HEK293 (cell line): ENCODE measurements around the gene PDGFB.

Source experiments
- CTCF ChIA-PET: fragments of 350-600 bp; formaldehyde crosslinking; extraction: SDS; loops from one replicate; lab custom pipeline; 2021; ENCODE audit warnings: antibody characterized with exemption; lab: Yijun Ruan, JAX
- POLR2A ChIA-PET: fragments of 300-600 bp; formaldehyde crosslinking; extraction: SDS; loops from one replicate; lab custom pipeline; 2020; ENCODE audit warnings: antibody characterized with exemption, inconsistent platforms; lab: Yijun Ruan, JAX
- H3K27ac ChIP-seq: fragments of 200-500 bp; sonication (Bioruptor generic); 2 replicates; pipeline ENCODE4 v1.5.1; 2014; ENCODE audit warnings: low read depth, low read length, control low read depth, inconsistent platforms; ENCODE audit errors: extremely low read depth
- H3K36me3 ChIP-seq, 2 experiments: fragments of 200-500 bp in 1 of 2; sonication (Bioruptor generic) in 1 of 2; 1 replicate in 1 of 2; 2 replicates in 1 of 2; pipeline ENCODE4 v1.5.1; 2014 to 2017; ENCODE audit warnings: inconsistent platforms in 2 of 2, low read length in 2 of 2; ENCODE audit not compliant: control insufficient read depth in 2 of 2, insufficient read depth in 1 of 2
- H3K4me1 ChIP-seq: fragments of 200-500 bp; sonication (Bioruptor generic); 2 replicates; pipeline ENCODE4 v1.5.1; 2014; ENCODE audit warnings: mild to moderate bottlenecking, low read length, inconsistent platforms; ENCODE audit not compliant: control insufficient read depth, insufficient read depth
- H3K4me3 ChIP-seq: 2 replicates; pipeline ENCODE4 v1.5.1; 2011; ENCODE audit warnings: low read depth, mild to moderate bottlenecking, control low read depth, low read length, moderate library complexity
- H3K9me3 ChIP-seq: fragments of 200-500 bp; sonication (Bioruptor generic); 2 replicates; pipeline ENCODE4 v1.5.1; 2014; ENCODE audit warnings: low read depth, low read length, inconsistent platforms; ENCODE audit not compliant: control insufficient read depth, insufficient read depth
- EGR2 ChIP-seq: fragments of 450-650 bp; formaldehyde crosslinking; IDR thresholded peaks from 2 replicates; pipeline ENCODE4 v1.5.1; 2016; ENCODE audit warnings: low read depth, missing biosample characterization, missing genetic modification characterization
- GLIS1 ChIP-seq: fragments of 450-650 bp; formaldehyde crosslinking; IDR thresholded peaks from 2 replicates; pipeline ENCODE4 v1.5.1; 2016; ENCODE audit warnings: missing biosample characterization, missing genetic modification characterization
- GLIS2 ChIP-seq: fragments of 450-650 bp; formaldehyde crosslinking; IDR thresholded peaks from 2 replicates; pipeline ENCODE4 v1.5.1; 2016; ENCODE audit warnings: missing biosample characterization, missing genetic modification characterization
- IKZF3 ChIP-seq: fragments of 450-650 bp; IDR thresholded peaks from 2 replicates; pipeline ENCODE4 v1.5.0; 2018; ENCODE audit warnings: missing biosample characterization, mild to moderate bottlenecking, missing genetic modification characterization, moderate library complexity
- KLF10 ChIP-seq: fragments of 450-650 bp; IDR thresholded peaks from 2 replicates; pipeline ENCODE4 v1.5.1; 2018; ENCODE audit warnings: missing biosample characterization, mild to moderate bottlenecking, missing genetic modification characterization
- KLF8 ChIP-seq: fragments of 450-650 bp; formaldehyde crosslinking; IDR thresholded peaks from 2 replicates; pipeline ENCODE4 v1.5.1; 2016; ENCODE audit warnings: missing biosample characterization, missing genetic modification characterization
- OSR2 ChIP-seq: fragments of 450-650 bp; formaldehyde crosslinking; IDR thresholded peaks from 2 replicates; pipeline ENCODE4 v1.5.1; 2016; ENCODE audit warnings: missing biosample characterization, missing genetic modification characterization
- PATZ1 ChIP-seq: fragments of 450-650 bp; formaldehyde crosslinking; IDR thresholded peaks from 2 replicates; pipeline ENCODE4 v1.5.1; 2016; ENCODE audit warnings: missing biosample characterization, missing genetic modification characterization
- SP2 ChIP-seq: fragments of 450-650 bp; formaldehyde crosslinking; IDR thresholded peaks from 2 replicates; pipeline ENCODE4 v1.5.1; 2016; ENCODE audit warnings: missing biosample characterization, missing genetic modification characterization
- SP7 ChIP-seq: fragments of 450-650 bp; formaldehyde crosslinking; IDR thresholded peaks from 2 replicates; pipeline ENCODE4 v1.5.1; 2016; ENCODE audit warnings: missing biosample characterization, missing genetic modification characterization
- ZBTB48 ChIP-seq: fragments of 450-650 bp; formaldehyde crosslinking; IDR thresholded peaks from 2 replicates; pipeline ENCODE4 v1.5.1; 2016; ENCODE audit warnings: missing biosample characterization, missing genetic modification characterization
- ZBTB7A ChIP-seq: fragments of 450-650 bp; formaldehyde crosslinking; IDR thresholded peaks from 2 replicates; pipeline ENCODE4 v1.5.1; 2016; ENCODE audit warnings: low read depth, missing biosample characterization, missing genetic modification characterization
- ZBTB8A ChIP-seq: fragments of 450-650 bp; formaldehyde crosslinking; IDR thresholded peaks from 2 replicates; pipeline ENCODE4 v1.5.1; 2016; ENCODE audit warnings: missing biosample characterization, missing genetic modification characterization
- ZFHX2 ChIP-seq: fragments of 450-650 bp; formaldehyde crosslinking; conservative IDR thresholded peaks from 2 replicates; pipeline ENCODE4 v1.5.1; 2016; ENCODE audit warnings: missing biosample characterization, missing genetic modification characterization
- ZIC2 ChIP-seq: fragments of 450-650 bp; formaldehyde crosslinking; IDR thresholded peaks from 2 replicates; pipeline ENCODE4 v1.5.1; 2016; ENCODE audit warnings: missing biosample characterization, missing genetic modification characterization
- ZNF114 ChIP-seq: fragments of 450-650 bp; formaldehyde crosslinking; IDR thresholded peaks from 2 replicates; pipeline ENCODE4 v1.5.0; 2017; ENCODE audit warnings: missing biosample characterization, missing genetic modification characterization
- ZNF214 ChIP-seq: fragments of 450-650 bp; formaldehyde crosslinking; IDR thresholded peaks from 2 replicates; pipeline ENCODE4 v1.5.1; 2017; ENCODE audit warnings: missing biosample characterization, mild to moderate bottlenecking, missing genetic modification characterization, borderline replicate concordance
- ZNF366 ChIP-seq: fragments of 450-650 bp; formaldehyde crosslinking; conservative IDR thresholded peaks from 2 replicates; pipeline ENCODE4 v1.5.1; 2016; ENCODE audit warnings: missing biosample characterization, missing genetic modification characterization
- ZNF398 ChIP-seq: fragments of 450-650 bp; formaldehyde crosslinking; IDR thresholded peaks from 2 replicates; pipeline ENCODE4 v1.5.1; 2017; ENCODE audit warnings: missing biosample characterization, missing genetic modification characterization
- ZNF561 ChIP-seq: fragments of 450-650 bp; IDR thresholded peaks from 2 replicates; pipeline ENCODE4 v1.5.1; 2018; ENCODE audit warnings: missing biosample characterization, missing genetic modification characterization, borderline replicate concordance
- ZSCAN18 ChIP-seq: fragments of 450-650 bp; formaldehyde crosslinking; IDR thresholded peaks from 2 replicates; pipeline ENCODE4 v1.5.1; 2016; ENCODE audit warnings: missing biosample characterization, missing genetic modification characterization
- ZXDB ChIP-seq: fragments of 450-650 bp; formaldehyde crosslinking; IDR thresholded peaks from 2 replicates; pipeline ENCODE4 v1.5.1; 2016; ENCODE audit warnings: missing biosample characterization, missing genetic modification characterization
- TF ChIP-seq, protein P1 (sequence below): fragments of 450-650 bp; formaldehyde crosslinking; IDR thresholded peaks from 2 replicates; pipeline ENCODE4 v1.5.1; 2016; ENCODE audit warnings: missing biosample characterization, missing genetic modification characterization, borderline replicate concordance
- TF ChIP-seq, protein P2 (sequence below): fragments of 450-650 bp; formaldehyde crosslinking; IDR thresholded peaks from 2 replicates; pipeline ENCODE4 v1.5.1; 2016; ENCODE audit warnings: missing biosample characterization, missing genetic modification characterization

The PDGFB gene

DNA sequence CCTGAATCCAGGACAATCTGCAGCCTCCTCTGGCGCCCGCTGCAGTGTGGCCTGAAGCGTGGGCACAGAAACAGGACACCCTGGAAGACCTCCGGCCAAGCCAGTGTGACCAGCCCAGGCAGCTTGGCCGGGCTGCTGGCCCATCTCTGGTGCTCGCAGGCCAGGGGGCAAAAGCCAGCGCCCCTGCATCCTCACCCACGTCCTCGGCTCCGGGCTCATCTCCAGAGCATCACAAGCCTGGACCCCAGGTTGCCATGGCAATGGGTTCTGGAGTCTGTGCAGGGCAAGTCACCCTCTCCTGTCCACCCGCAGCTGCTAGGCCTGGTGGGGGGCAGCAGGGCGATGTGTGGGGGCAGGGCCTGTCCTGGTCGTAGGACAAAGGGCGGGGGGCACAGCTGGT, 9.3 kb upstream of the PDGFB start:
- Histone ChIP-seq H3K36me3 (no peaks in the 10 kb centered on the region), H3K4me1 (peaks cover 11% of the 10 kb centered on the region), H3K27ac (no peak overlapping the region; the same call in 1 of the 2 replicates), H3K4me3 (no peak overlapping the region)
- POLR2A ChIA-PET, result interaction anchor here (0.9 to 2.4 kb wide), 5 partner anchors 9 to 83 kb away, joined by 4 to 20 read pairs (median 14); partner anchors contain the start of genes PDGFB and RPL3
- no peak for TF ChIP-seq ZNF214 (tag by site-specific recombination)
- no peak for TF ChIP-seq GLIS1
- no peak for TF ChIP-seq KLF10
- TF ChIP-seq ZNF561, result no peak
- peak; percentile 5; the same call in 1 of the 2 replicates for TF ChIP-seq GLIS2 (tag by site-specific recombination)
- TF ChIP-seq ZNF114 (tag by site-specific recombination), result no peak
- TF ChIP-seq, all 188 proteins: peak for 1
- no peaks in the 10 kb centered on the region for H3K9me3 ChIP-seq
- CTCF ChIA-PET, result interaction anchor here (0.6 to 1.6 kb wide), 3 partner anchors 81 to 84 kb away, joined by 3 to 5 read pairs (median 5); no protein-coding TSS in a partner anchor

GRCh38 chr22:39253435-39254070, 8.8 kb upstream of the PDGFB start:
- Histone ChIP-seq H3K27ac (peak overlapping the region; percentile 12; the same call in 1 of the 2 replicates), H3K36me3 (no peaks in the 10 kb centered on the region), H3K9me3 (no peaks in the 10 kb centered on the region), H3K4me3 (peak overlapping the region; percentile 14; the same call in 1 of the 2 replicates), H3K4me1 (peaks cover 11% of the 10 kb centered on the region)
- ChIA-PET POLR2A (interaction anchor here (0.5 to 2.4 kb wide), 16 partner anchors 8 to 819 kb away, joined by 3 to 20 read pairs (median 4); partner anchors contain the start of genes PDGFB and RPL3), CTCF (interaction anchor here (0.5 to 1.6 kb wide), 6 partner anchors 18 to 84 kb away, joined by 3 to 5 read pairs (median 4); no protein-coding TSS in a partner anchor)
- TF ChIP-seq PATZ1 (tag by site-specific recombination), result peak; percentile 85
- no peak for TF ChIP-seq ZNF366 (tag by site-specific recombination)
- TF ChIP-seq GLIS1, result peak; percentile 18; the same call in 1 of the 2 replicates
- TF ChIP-seq ZFHX2 (tag by site-specific recombination), result peak; percentile 42; the same call in 1 of the 2 replicates
- TF ChIP-seq EGR2 (tag by site-specific recombination), result peak; percentile 71
- TF ChIP-seq ZBTB7A (tag by site-specific recombination), result no peak
- peak; percentile 80 for TF ChIP-seq ZIC2 (tag by site-specific recombination)
- peak; percentile 18; the same call in 1 of the 2 replicates for TF ChIP-seq SP2 (tag by site-specific recombination)
- peak; percentile 32; the same call in 1 of the 2 replicates for TF ChIP-seq ZXDB (tag by site-specific recombination)
- TF ChIP-seq ZBTB48, result peak; percentile 32; the same call in 1 of the 2 replicates
- TF ChIP-seq ZNF398 (tag by site-specific recombination), result peak; percentile 89
- peak; percentile 49; the same call in 1 of the 2 replicates for TF ChIP-seq SP7 (tag by site-specific recombination)
- TF ChIP-seq IKZF3 (tag by site-specific recombination), result peak; percentile 43; the same call in 1 of the 2 replicates
- TF ChIP-seq, protein P1, sequence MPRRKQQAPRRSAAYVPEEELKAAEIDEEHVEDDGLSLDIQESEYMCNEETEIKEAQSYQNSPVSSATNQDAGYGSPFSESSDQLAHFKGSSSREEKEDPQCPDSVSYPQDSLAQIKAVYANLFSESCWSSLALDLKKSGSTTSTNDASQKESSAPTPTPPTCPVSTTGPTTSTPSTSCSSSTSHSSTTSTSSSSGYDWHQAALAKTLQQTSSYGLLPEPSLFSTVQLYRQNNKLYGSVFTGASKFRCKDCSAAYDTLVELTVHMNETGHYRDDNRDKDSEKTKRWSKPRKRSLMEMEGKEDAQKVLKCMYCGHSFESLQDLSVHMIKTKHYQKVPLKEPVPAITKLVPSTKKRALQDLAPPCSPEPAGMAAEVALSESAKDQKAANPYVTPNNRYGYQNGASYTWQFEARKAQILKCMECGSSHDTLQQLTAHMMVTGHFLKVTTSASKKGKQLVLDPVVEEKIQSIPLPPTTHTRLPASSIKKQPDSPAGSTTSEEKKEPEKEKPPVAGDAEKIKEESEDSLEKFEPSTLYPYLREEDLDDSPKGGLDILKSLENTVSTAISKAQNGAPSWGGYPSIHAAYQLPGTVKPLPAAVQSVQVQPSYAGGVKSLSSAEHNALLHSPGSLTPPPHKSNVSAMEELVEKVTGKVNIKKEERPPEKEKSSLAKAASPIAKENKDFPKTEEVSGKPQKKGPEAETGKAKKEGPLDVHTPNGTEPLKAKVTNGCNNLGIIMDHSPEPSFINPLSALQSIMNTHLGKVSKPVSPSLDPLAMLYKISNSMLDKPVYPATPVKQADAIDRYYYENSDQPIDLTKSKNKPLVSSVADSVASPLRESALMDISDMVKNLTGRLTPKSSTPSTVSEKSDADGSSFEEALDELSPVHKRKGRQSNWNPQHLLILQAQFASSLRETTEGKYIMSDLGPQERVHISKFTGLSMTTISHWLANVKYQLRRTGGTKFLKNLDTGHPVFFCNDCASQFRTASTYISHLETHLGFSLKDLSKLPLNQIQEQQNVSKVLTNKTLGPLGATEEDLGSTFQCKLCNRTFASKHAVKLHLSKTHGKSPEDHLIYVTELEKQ (tag by site-specific recombination), result no peak
- no peak for TF ChIP-seq ZSCAN18
- TF ChIP-seq KLF10, result no peak
- peak; percentile 57 for TF ChIP-seq ZBTB8A (tag by site-specific recombination)
- TF ChIP-seq OSR2, result peak; percentile 82
- TF ChIP-seq, protein P2, sequence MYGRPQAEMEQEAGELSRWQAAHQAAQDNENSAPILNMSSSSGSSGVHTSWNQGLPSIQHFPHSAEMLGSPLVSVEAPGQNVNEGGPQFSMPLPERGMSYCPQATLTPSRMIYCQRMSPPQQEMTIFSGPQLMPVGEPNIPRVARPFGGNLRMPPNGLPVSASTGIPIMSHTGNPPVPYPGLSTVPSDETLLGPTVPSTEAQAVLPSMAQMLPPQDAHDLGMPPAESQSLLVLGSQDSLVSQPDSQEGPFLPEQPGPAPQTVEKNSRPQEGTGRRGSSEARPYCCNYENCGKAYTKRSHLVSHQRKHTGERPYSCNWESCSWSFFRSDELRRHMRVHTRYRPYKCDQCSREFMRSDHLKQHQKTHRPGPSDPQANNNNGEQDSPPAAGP, result peak; percentile 32; the same call in 1 of the 2 replicates
- peak; percentile 62 for TF ChIP-seq KLF8 (tag by site-specific recombination)
